HCT116 (cell line): ENCODE data around the gene AIRE. TPM values are rescaled to one million over a fixed set of nuclear protein-coding genes. Genes with fewer than 3 reads are reported as not detected.

Source experiments
- ATAC-seq: fragments of 200-7000 bp; cut with Tn5 transposase; 2 replicates; pipeline ENCODE4 v1.9.1; 2020; ENCODE audit warnings: mild to moderate bottlenecking, moderate library complexity
- BruUV-seq: library from RNA; stranded (reverse); fragments of 400-500 nt; replicated peaks from 2 replicates; lab custom pipeline; 2021; lab: Mats Ljungman, UMichigan
- CTCF ChIA-PET: fragments of 300-600 bp; sonication (Branson Sonifier 250); formaldehyde crosslinking; loops from one replicate; lab custom pipeline; 2021; ENCODE audit warnings: antibody characterized with exemption; lab: Charles Lee
- POLR2A ChIA-PET: fragments of 300-600, 350-600 bp; sonication (Branson Sonifier 250); formaldehyde crosslinking; loops from one replicate; lab custom pipeline; 2021; ENCODE audit warnings: antibody characterized with exemption; lab: Charles Lee
- RAD21 ChIA-PET, 2 experiments: fragments of 300-600 bp; sonication (Branson Sonifier 250); formaldehyde crosslinking; loops; one replicate each; lab custom pipeline; 2023; ENCODE audit warnings: low total read pairs in 2 of 2; ENCODE audit not compliant: uncharacterized antibody in 2 of 2, unreplicated experiment in 2 of 2, low non-redundant PET in 1 of 2; lab: Charles Lee
- DNase-seq: peaks from one replicate; pipeline ENCODE4 v3.0.0-alpha.2; 2010; ENCODE audit warnings: low read depth, low spot score
- H2AFZ ChIP-seq: fragments of 200-600 bp; shearing (Covaris generic), sonication (generic); 2 replicates; pipeline ENCODE4 v1.6.1; 2017; ENCODE audit warnings: low read depth, mixed run types, mixed read lengths, antibody characterized with exemption, low read length; ENCODE audit not compliant: poor library complexity, severe bottlenecking
- H3K27ac ChIP-seq: 2 replicates; pipeline ENCODE4 v1.5.1; 2012; ENCODE audit warnings: low read depth, low read length
- H3K27me3 ChIP-seq: fragments of 200-600 bp; sonication (generic); 2 replicates; pipeline ENCODE4 v1.6.1; 2016; ENCODE audit warnings: mixed run types, low read length, mixed read lengths; ENCODE audit not compliant: insufficient read depth
- H3K36me3 ChIP-seq, 2 experiments: fragments of 200-500 bp in 1 of 2; fragments of 200-600 bp in 1 of 2; sonication (Bioruptor generic) in 1 of 2; sonication (generic) in 1 of 2; 2 replicates each; pipeline versions ENCODE4 v1.5.1 to v1.6.1; 2014 to 2016; ENCODE audit warnings: low read length in 2 of 2, inconsistent platforms in 1 of 2, mixed read lengths in 1 of 2, mixed run types in 1 of 2; ENCODE audit not compliant: insufficient read depth in 2 of 2, control insufficient read depth in 1 of 2
- H3K4me1 ChIP-seq, 2 experiments: fragments of 200-600 bp in 1 of 2; sonication (generic) in 1 of 2; 2 replicates each; pipeline versions ENCODE4 v1.5.1 to v1.6.1; 2012 to 2017; ENCODE audit warnings: low read length in 2 of 2, inconsistent platforms in 1 of 2, mild to moderate bottlenecking in 1 of 2, mixed read lengths in 1 of 2, mixed run types in 1 of 2, moderate library complexity in 1 of 2; ENCODE audit not compliant: insufficient read depth in 2 of 2, control insufficient read depth in 1 of 2
- H3K4me2 ChIP-seq: fragments of 200-600 bp; sonication (generic); 2 replicates; pipeline ENCODE4 v1.6.1; 2017; ENCODE audit warnings: mixed run types, low read length, mixed read lengths
- H3K4me3 ChIP-seq, 2 experiments: fragments of 200-600 bp in 1 of 2; sonication (generic) in 1 of 2; replicated peaks in 1 of 2; 2 replicates each; pipeline ENCODE4 v1.5.1; 2011 to 2016; ENCODE audit warnings: low read length in 2 of 2, control low read depth in 1 of 2, low read depth in 1 of 2, mild to moderate bottlenecking in 1 of 2, mixed read lengths in 1 of 2, mixed run types in 1 of 2
- H3K79me2 ChIP-seq: fragments of 200-600 bp; sonication (generic); 2 replicates; pipeline ENCODE4 v1.6.1; 2017; ENCODE audit warnings: mild to moderate bottlenecking, mixed run types, low read length, moderate library complexity, mixed read lengths; ENCODE audit not compliant: insufficient read depth
- H3K9ac ChIP-seq: fragments of 200-600 bp; sonication (generic); 2 replicates; pipeline ENCODE4 v1.6.1; 2016; ENCODE audit warnings: low read length, mixed read lengths
- H3K9me2 ChIP-seq: fragments of 200-600 bp; sonication (generic), shearing (Covaris generic); 2 replicates; pipeline ENCODE4 v1.6.1; 2017; ENCODE audit warnings: mixed run types, mild to moderate bottlenecking, moderate library complexity; ENCODE audit not compliant: insufficient read depth
- H3K9me3 ChIP-seq, 2 experiments: fragments of 200-500 bp in 1 of 2; fragments of 200-600 bp in 1 of 2; sonication (Bioruptor generic) in 1 of 2; sonication (generic) in 1 of 2; 2 replicates each; pipeline ENCODE4 v1.6.1; 2014 to 2017; ENCODE audit warnings: low read length in 2 of 2, mixed read lengths in 2 of 2, inconsistent platforms in 1 of 2, low read depth in 1 of 2, mild to moderate bottlenecking in 1 of 2, mixed run types in 1 of 2, moderate library complexity in 1 of 2; ENCODE audit not compliant: control insufficient read depth in 1 of 2, insufficient read depth in 1 of 2
- H4K20me1 ChIP-seq: fragments of 200-600 bp; sonication (generic), shearing (Covaris generic); 2 replicates; pipeline ENCODE4 v1.6.1; 2017; ENCODE audit warnings: mixed run types, mild to moderate bottlenecking, moderate library complexity; ENCODE audit not compliant: insufficient read depth
- CBX3 ChIP-seq: IDR thresholded peaks from 2 replicates; pipeline ENCODE4 v1.6.1; 2012; ENCODE audit warnings: low read depth
- EGR1 ChIP-seq: IDR thresholded peaks from 2 replicates; pipeline ENCODE4 v1.6.1; 2012; ENCODE audit warnings: low read depth
- ELF1 ChIP-seq: IDR thresholded peaks from 2 replicates; pipeline ENCODE4 v1.6.1; 2012; ENCODE audit warnings: low read depth, borderline replicate concordance
- EZH2 ChIP-seq: fragments of 200-600 bp; sonication (generic); IDR thresholded peaks from 2 replicates; pipeline ENCODE4 v1.6.1; 2017; ENCODE audit warnings: antibody characterized with exemption, mixed run types
- JUND ChIP-seq: IDR thresholded peaks from 2 replicates; pipeline ENCODE4 v1.6.1; 2012
- RAD21 ChIP-seq: IDR thresholded peaks from 2 replicates; pipeline ENCODE4 v1.6.1; 2012; ENCODE audit warnings: low read depth, mild to moderate bottlenecking
- TCF7L2 ChIP-seq: IDR thresholded peaks from 2 replicates; pipeline ENCODE4 v1.7.0; 2011; ENCODE audit warnings: borderline replicate concordance, inconsistent platforms; ENCODE audit not compliant: insufficient read depth, insufficient read length; ENCODE audit errors: extremely low read depth
- ZBTB33 ChIP-seq: IDR thresholded peaks from 2 replicates; pipeline ENCODE4 v1.6.1; 2011; ENCODE audit warnings: mild to moderate bottlenecking, low read length, moderate library complexity; ENCODE audit not compliant: insufficient replicate concordance; ENCODE audit errors: extremely low read depth
- ZNF274 ChIP-seq: fragments of 200-500 bp; sonication (Bioruptor generic); IDR thresholded peaks from 2 replicates; pipeline ENCODE4 v1.6.1; 2014; ENCODE audit warnings: mild to moderate bottlenecking, low read depth, low read length, inconsistent platforms
- intact Hi-C: fragments of 100-400 bp; cut with micrococcal nuclease; formaldehyde crosslinking; loops from 2 replicates; pipeline ENCODE4 v1.10.0; 2022
- total RNA-seq: library from RNA; stranded (reverse); gene quantifications from one replicate; pipeline ENCODE4 v1.2.1, GENCODE V29; 2021; ENCODE audit not compliant: unreplicated experiment
- TF ChIP-seq, protein P1 (sequence below): IDR thresholded peaks from 2 replicates; pipeline ENCODE4 v1.6.1; 2012

The AIRE gene
- total RNA-seq, 1 experiment from 2014 or later: not detected

GRCh38 chr21:44306936-44307704 lies 21.4 kb downstream of the AIRE start:
- H3K36me3 ChIP-seq: peaks cover 7 to 13% of the 10 kb centered on the region in 2 experiments; a peak in 3 of 4 replicates
- no peak overlapping the region for H3K4me3 ChIP-seq
- no peaks in the 10 kb centered on the region for H3K27me3 ChIP-seq
- ATAC-seq (no peak), DNase-seq (no peak)
- H3K9me3 ChIP-seq: no peaks in the 10 kb centered on the region
- no peak overlapping the region for H3K4me2 ChIP-seq
- peaks cover 6 to 10% of the 10 kb centered on the region in 2 experiments for H3K4me1 ChIP-seq
- peaks cover 40% of the 10 kb centered on the region for H3K79me2 ChIP-seq
- no peak overlapping the region for H2AFZ ChIP-seq
- H3K9me2 ChIP-seq: no peaks in the 10 kb centered on the region
- ChIA-PET CTCF (interaction anchor here (0.8 kb wide), 1 partner anchor 9 kb away, joined by 3 read pairs; no protein-coding TSS in a partner anchor), POLR2A (no interaction called here)
- no peak overlapping the region for H3K9ac ChIP-seq
- no peak overlapping the region for H3K27ac ChIP-seq
- no peaks in the 10 kb centered on the region for H4K20me1 ChIP-seq
- intact Hi-C loops: no loop called here
- BruUV-seq: no TSS peak
- no peak for TF ChIP-seq ZNF274
- TF ChIP-seq JUND: no peak
- TF ChIP-seq CBX3: no peak
- TF ChIP-seq TCF7L2: no peak
- no peak for TF ChIP-seq ZBTB33
- TF ChIP-seq, protein P1, sequence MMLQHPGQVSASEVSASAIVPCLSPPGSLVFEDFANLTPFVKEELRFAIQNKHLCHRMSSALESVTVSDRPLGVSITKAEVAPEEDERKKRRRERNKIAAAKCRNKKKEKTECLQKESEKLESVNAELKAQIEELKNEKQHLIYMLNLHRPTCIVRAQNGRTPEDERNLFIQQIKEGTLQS: no peak
- TF ChIP-seq RAD21: no peak
- no peak for TF ChIP-seq EGR1
- no peak for TF ChIP-seq ELF1
- no peak for TF ChIP-seq EZH2
- TF ChIP-seq, all 23 proteins: peak for 0
- RAD21 ChIA-PET: no interaction called here
